Parathyroid adenoma (tissue), 2 donors: ENCODE results near the gene DAB2IP.

ENCODE experiments used
- H2AFZ ChIP-seq: fragments of 300-600 bp; sonication (generic); one replicate; pipeline ENCODE4 v1.7.0; 2017; ENCODE audit warnings: antibody characterized with exemption, mild to moderate bottlenecking
- H3K27ac ChIP-seq: fragments of 300-600 bp; sonication (generic); one replicate; pipeline ENCODE4 v1.7.0; 2017
- H3K27me3 ChIP-seq: fragments of 300-600 bp; sonication (generic); one replicate; pipeline ENCODE4 v1.7.0; 2017; ENCODE audit warnings: low read length; ENCODE audit not compliant: control insufficient read depth, insufficient read depth
- H3K36me3 ChIP-seq: fragments of 300-600 bp; sonication (generic); one replicate; pipeline ENCODE4 v1.7.0; 2017; ENCODE audit warnings: low read length; ENCODE audit not compliant: control insufficient read depth, insufficient read depth
- H3K4me1 ChIP-seq: fragments of 300-600 bp; sonication (generic); one replicate; pipeline ENCODE4 v1.7.0; 2017; ENCODE audit warnings: control low read depth
- H3K4me2 ChIP-seq: fragments of 300-600 bp; sonication (generic); one replicate; pipeline ENCODE4 v1.7.0; 2017; ENCODE audit warnings: low read length
- H3K4me3 ChIP-seq: fragments of 300-600 bp; sonication (generic); one replicate; pipeline ENCODE4 v1.7.0; 2017; ENCODE audit warnings: low read depth, low read length
- H3K79me2 ChIP-seq: fragments of 300-600 bp; sonication (generic); one replicate; pipeline ENCODE4 v1.7.0; 2017; ENCODE audit warnings: control low read depth
- H3K9ac ChIP-seq: fragments of 300-600 bp; sonication (generic); one replicate; pipeline ENCODE4 v1.7.0; 2017; ENCODE audit warnings: mild to moderate bottlenecking
- H3K9me3 ChIP-seq: fragments of 300-600 bp; sonication (generic); one replicate; pipeline ENCODE4 v1.7.0; 2017; ENCODE audit warnings: low read length; ENCODE audit not compliant: control insufficient read depth
- TF ChIP-seq, protein P1 (sequence below): fragments of 300-600 bp; sonication (generic); IDR thresholded peaks from one replicate; pipeline ENCODE4 v1.7.0; 2017; ENCODE audit warnings: antibody characterized with exemption, mild to moderate bottlenecking
- donor health status: primary hyperparathyroidism.

DAB2IP gene

DNA sequence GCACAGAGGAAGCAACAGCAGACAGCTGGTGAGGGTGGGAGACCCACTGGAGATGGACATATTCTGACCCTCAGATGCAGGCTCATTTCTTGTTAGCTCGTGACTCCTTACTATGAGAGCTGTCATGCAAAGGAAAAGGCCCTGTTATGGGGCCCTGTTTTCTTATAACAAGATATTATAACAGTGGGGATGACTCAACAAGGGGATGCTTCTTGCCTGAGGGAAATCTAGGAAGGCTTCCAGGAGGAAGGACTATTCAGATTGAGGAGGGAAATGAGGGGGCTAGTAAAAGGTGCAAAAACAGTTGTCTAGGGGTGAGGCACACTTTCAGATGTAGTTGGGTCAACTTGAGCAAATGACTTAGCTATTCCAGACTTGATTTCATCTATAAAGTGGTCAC, 83.0 kb downstream of the DAB2IP start:
- Histone ChIP-seq H3K4me1 (peaks cover 2% of the 10 kb centered on the region), H3K9me3 (no peaks in the 10 kb centered on the region), H3K4me2 (no peak overlapping the region), H3K79me2 (peaks cover 17% of the 10 kb centered on the region), H3K9ac (no peak overlapping the region), H3K36me3 (no peaks in the 10 kb centered on the region), H3K27ac (no peak overlapping the region), H2AFZ (no peak overlapping the region), H3K4me3 (no peak overlapping the region), H3K27me3 (no peaks in the 10 kb centered on the region)
- TF ChIP-seq, protein P1, sequence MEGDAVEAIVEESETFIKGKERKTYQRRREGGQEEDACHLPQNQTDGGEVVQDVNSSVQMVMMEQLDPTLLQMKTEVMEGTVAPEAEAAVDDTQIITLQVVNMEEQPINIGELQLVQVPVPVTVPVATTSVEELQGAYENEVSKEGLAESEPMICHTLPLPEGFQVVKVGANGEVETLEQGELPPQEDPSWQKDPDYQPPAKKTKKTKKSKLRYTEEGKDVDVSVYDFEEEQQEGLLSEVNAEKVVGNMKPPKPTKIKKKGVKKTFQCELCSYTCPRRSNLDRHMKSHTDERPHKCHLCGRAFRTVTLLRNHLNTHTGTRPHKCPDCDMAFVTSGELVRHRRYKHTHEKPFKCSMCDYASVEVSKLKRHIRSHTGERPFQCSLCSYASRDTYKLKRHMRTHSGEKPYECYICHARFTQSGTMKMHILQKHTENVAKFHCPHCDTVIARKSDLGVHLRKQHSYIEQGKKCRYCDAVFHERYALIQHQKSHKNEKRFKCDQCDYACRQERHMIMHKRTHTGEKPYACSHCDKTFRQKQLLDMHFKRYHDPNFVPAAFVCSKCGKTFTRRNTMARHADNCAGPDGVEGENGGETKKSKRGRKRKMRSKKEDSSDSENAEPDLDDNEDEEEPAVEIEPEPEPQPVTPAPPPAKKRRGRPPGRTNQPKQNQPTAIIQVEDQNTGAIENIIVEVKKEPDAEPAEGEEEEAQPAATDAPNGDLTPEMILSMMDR, result no peak

DNA sequence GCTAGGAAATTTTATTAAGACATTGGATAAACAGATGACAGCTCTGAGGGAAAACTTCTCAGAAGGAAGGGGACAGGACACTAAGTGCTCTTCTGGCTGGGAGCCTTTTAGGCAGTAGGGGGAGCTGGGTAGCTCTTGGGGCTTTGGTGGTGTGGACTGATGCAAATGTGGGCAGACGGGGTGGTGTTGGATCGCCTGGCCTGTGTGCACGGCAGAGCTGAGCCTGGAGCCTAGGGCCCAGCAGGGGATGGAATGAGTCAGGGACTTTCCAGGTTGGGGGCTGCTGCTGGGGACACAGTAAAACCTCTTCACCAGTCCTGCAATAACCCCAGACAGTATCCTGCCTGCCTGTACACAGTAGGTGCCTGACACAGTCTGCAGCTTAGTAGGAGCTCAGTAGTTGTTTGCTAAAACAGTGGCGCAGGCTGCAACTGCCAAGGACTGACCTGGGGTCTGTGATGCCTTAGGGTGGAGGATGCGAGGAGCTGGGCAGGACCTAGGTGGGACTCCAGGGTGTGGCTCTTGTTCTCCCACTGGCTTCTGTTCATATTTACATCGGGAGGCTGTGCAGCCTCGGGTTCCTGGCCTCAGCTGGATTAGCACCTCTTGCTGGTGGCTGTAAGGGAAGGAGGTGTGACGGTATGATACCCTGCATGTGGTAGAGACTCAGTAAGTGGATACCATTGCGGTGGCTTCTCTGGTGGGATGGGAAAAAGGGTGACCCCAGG, 83.8 kb downstream of the DAB2IP start:
- H3K27me3 ChIP-seq, result no peaks in the 10 kb centered on the region
- TF ChIP-seq, protein P1, result peak; percentile 4
- no peak overlapping the region for H3K9ac ChIP-seq
- no peak overlapping the region for H3K27ac ChIP-seq
- no peaks in the 10 kb centered on the region for H3K36me3 ChIP-seq
- H3K4me3 ChIP-seq, result no peak overlapping the region
- H2AFZ ChIP-seq, result no peak overlapping the region
- no peak overlapping the region for H3K4me2 ChIP-seq
- no peaks in the 10 kb centered on the region for H3K9me3 ChIP-seq
- peaks cover 12% of the 10 kb centered on the region for H3K79me2 ChIP-seq
- H3K4me1 ChIP-seq, result no peaks in the 10 kb centered on the region

DNA sequence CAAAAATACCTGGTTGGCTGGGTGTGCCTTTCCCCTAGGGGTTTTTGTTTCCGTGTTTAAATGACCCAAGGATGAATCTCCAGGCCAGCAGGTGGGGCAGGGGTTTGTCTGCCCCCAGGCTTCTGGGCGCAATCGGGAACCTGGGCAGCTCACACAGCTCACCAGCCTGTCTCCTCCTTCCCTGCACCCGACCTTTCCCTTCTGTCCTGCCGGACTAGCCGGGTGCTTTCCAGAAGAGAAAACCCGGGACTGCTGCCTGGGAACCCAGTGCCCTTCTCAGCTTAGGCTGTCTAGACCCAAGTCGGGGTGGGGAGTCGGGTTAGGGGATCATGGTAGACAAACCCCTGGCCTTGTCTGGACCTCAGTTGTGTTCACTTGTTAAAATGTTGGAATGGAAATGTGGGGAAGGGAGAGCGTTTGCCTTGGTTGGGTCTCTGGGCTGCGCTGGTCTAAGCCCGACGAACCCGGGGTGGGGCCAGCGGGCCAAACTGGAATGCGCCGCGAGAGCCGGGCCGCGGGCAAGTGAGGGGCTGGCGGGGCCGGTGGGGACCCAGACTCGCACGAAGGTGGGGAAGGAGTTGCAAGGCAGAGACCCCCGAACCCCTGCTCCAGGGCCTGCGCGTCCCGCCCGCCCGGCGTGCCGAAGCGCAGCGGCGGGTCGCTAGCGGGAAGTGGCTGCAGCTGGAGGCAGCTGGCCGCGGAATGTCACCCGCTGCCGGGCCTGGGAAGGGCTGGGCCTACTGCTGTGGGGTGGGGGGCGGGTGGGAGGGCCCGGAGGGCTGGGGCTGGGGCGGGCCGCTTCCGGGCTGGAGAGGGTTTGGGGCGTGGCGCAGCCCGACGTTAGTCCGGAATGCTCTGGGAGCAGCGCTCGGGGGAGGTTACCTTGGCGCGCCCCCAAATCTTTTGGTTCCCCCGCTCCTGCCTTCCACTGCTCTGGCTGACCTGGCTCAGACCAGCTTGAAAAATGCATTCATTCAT, 84.6 kb downstream of the DAB2IP start:
- H3K4me2 ChIP-seq, result no peak overlapping the region
- TF ChIP-seq, protein P1, result no peak
- H3K4me1 ChIP-seq, result no peaks in the 10 kb centered on the region
- no peak overlapping the region for H2AFZ ChIP-seq
- no peaks in the 10 kb centered on the region for H3K9me3 ChIP-seq
- peak overlapping the region; percentile 53 for H3K27ac ChIP-seq
- no peak overlapping the region for H3K4me3 ChIP-seq
- H3K27me3 ChIP-seq, result no peaks in the 10 kb centered on the region
- no peaks in the 10 kb centered on the region for H3K36me3 ChIP-seq
- peaks cover 8% of the 10 kb centered on the region for H3K79me2 ChIP-seq
- no peak overlapping the region for H3K9ac ChIP-seq

DNA sequence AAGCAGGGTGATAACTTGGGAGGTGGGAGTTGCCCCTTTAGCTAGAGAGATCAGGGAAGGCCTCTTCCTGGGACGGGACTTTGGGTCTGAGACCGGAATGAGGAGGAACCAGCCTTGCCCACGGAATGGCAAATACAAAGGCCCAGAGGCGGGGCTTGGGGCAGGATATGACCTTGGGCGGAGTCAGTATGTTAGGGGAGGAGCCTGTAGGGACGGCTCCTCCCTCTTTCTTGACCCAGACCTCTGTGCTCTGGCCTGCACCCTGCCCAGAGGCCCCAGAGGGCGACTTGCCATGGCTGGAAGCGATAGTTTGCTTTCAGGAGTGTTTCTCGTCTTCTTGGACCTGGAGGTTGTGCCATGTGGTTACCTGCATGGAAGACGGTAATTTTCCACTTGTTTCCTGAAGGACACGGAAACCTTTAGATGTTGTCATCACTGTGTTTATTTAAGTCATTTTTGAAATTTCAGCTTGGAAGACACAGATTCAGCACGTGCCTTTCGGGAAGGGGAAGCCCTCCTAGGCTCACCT, 85.6 kb downstream of the DAB2IP start:
- H3K4me1 ChIP-seq, result no peaks in the 10 kb centered on the region
- H3K27me3 ChIP-seq, result no peaks in the 10 kb centered on the region
- TF ChIP-seq, protein P1, result no peak
- H3K4me2 ChIP-seq, result no peak overlapping the region
- no peak overlapping the region for H3K9ac ChIP-seq
- peaks cover 6% of the 10 kb centered on the region for H3K79me2 ChIP-seq
- H2AFZ ChIP-seq, result no peak overlapping the region
- peak overlapping the region; percentile 53 for H3K27ac ChIP-seq
- no peaks in the 10 kb centered on the region for H3K36me3 ChIP-seq
- no peak overlapping the region for H3K4me3 ChIP-seq
- no peaks in the 10 kb centered on the region for H3K9me3 ChIP-seq
